HEK293T (cell line): ENCODE measurements around the gene NLN.

ENCODE experiments used
- CTCF ChIA-PET: fragments of 350-600 bp; formaldehyde crosslinking; extraction: SDS; loops from one replicate; lab custom pipeline; 2021; ENCODE audit warnings: antibody characterized with exemption, inconsistent platforms; lab: Yijun Ruan, JAX
- POLR2A ChIA-PET: fragments of 350-600 bp; formaldehyde crosslinking; extraction: SDS; loops from one replicate; lab custom pipeline; 2020; ENCODE audit warnings: antibody characterized with exemption, inconsistent platforms; lab: Yijun Ruan, JAX
- DNase-seq: peaks from one replicate; pipeline ENCODE4 v3.0.0; 2012; ENCODE audit warnings: mixed read lengths; ENCODE audit errors: extremely low spot score
- ARNT ChIP-seq: fragments of 450-650 bp; IDR thresholded peaks from 2 replicates; pipeline ENCODE4 v1.6.1; 2017; ENCODE audit warnings: mild to moderate bottlenecking
- BHLHE40 ChIP-seq: fragments of 450-650 bp; IDR thresholded peaks from 2 replicates; pipeline ENCODE4 v1.6.1; 2016; ENCODE audit warnings: mild to moderate bottlenecking, moderate library complexity, borderline replicate concordance
- CTBP1 ChIP-seq: fragments of 450-650 bp; IDR thresholded peaks from 2 replicates; pipeline ENCODE4 v1.6.1; 2016; ENCODE audit warnings: borderline replicate concordance
- ELF4 ChIP-seq: fragments of 450-650 bp; IDR thresholded peaks from 2 replicates; pipeline ENCODE4 v1.6.1; 2017; ENCODE audit warnings: antibody characterized with exemption
- FOXA1 ChIP-seq: fragments of 450-650 bp; IDR thresholded peaks from 2 replicates; pipeline ENCODE4 v1.6.1; 2016; ENCODE audit warnings: mild to moderate bottlenecking
- FOXK2 ChIP-seq: fragments of 450-650 bp; IDR thresholded peaks from 2 replicates; pipeline ENCODE4 v1.6.1; 2016; ENCODE audit warnings: mild to moderate bottlenecking
- FOXM1 ChIP-seq: fragments of 450-650 bp; IDR thresholded peaks from 2 replicates; pipeline ENCODE4 v1.6.1; 2017; ENCODE audit warnings: mild to moderate bottlenecking, borderline replicate concordance
- HDGF ChIP-seq: fragments of 450-650 bp; IDR thresholded peaks from 2 replicates; pipeline ENCODE4 v1.6.1; 2017; ENCODE audit warnings: antibody characterized with exemption, borderline replicate concordance
- L3MBTL2 ChIP-seq: fragments of 450-650 bp; conservative IDR thresholded peaks from 2 replicates; pipeline ENCODE4 v1.6.1; 2016; ENCODE audit warnings: mild to moderate bottlenecking
- LEF1 ChIP-seq: fragments of 450-650 bp; IDR thresholded peaks from 2 replicates; pipeline ENCODE4 v1.6.1; 2017; ENCODE audit warnings: mild to moderate bottlenecking, borderline replicate concordance
- NFRKB ChIP-seq: fragments of 450-650 bp; IDR thresholded peaks from 2 replicates; pipeline ENCODE4 v1.6.1; 2016; ENCODE audit warnings: mild to moderate bottlenecking, moderate library complexity
- PKNOX1 ChIP-seq: fragments of 450-650 bp; IDR thresholded peaks from 2 replicates; pipeline ENCODE4 v1.6.1; 2016
- SP1 ChIP-seq: fragments of 450-650 bp; IDR thresholded peaks from 2 replicates; pipeline ENCODE4 v1.6.1; 2017
- SUZ12 ChIP-seq: fragments of 450-650 bp; IDR thresholded peaks from 2 replicates; pipeline ENCODE4 v1.6.1; 2016; ENCODE audit warnings: mild to moderate bottlenecking
- TARDBP ChIP-seq: fragments of 450-650 bp; IDR thresholded peaks from 2 replicates; pipeline ENCODE4 v1.6.1; 2016
- ZNF384 ChIP-seq: fragments of 450-650 bp; IDR thresholded peaks from 2 replicates; pipeline ENCODE4 v1.6.1; 2016

NLN gene

DNA sequence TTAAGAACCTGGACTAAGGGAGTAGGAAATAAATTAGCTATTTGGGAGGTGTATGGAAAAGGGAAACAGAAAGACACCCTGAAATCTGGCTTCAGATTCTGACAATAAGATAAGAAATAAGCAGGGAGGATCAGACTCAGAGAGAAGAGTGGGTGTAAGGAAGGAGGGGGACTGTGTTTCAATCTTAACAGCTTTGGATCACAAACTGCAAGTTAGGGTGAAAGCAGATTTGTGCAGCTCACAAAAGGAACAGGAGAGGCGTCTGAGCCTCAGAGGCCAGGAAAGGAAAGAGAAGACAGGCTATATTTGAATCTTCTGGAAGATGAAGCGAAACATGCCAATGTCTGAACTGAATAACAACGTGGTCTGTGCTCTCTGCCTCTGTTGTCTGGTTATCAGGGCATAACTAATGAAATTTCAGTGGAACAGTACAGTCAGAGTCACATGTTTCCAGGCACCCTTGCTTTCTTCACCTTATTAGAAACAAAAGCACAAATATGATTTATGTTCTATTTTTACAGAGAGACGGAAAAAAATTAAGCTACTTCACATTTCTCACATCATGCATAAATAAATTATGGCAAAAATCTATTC, 26.7 kb upstream of the NLN start:
- ChIA-PET POLR2A (no interaction called here), CTCF (no interaction called here)
- DNase-seq: no peak
- no peak for TF ChIP-seq SP1
- TF ChIP-seq HDGF: no peak
- TF ChIP-seq ZNF384: no peak
- TF ChIP-seq FOXK2: no peak
- TF ChIP-seq CTBP1: no peak
- no peak for TF ChIP-seq NFRKB
- TF ChIP-seq LEF1: no peak
- no peak for TF ChIP-seq BHLHE40
- TF ChIP-seq FOXA1: no peak

DNA sequence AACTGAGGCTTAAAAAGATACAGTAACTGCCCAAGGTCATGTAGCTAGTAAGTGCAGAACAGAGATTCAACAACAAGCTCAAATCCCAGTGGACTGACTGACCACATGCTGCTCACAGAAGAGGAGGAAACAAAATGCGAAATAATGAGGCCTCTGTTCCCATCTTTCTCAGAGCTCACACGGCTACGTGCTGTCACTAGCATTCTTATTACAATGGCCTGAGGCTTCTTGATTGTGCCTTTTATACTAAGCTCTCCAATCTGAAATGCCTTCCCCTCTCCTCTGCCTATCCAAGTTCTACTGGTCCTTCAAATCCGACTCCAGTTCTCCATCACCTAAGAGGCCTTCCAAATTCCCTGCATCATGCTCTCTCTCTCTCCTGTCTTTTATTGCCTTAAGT, 26.1 kb upstream of the NLN start:
- DNase-seq: no peak
- TF ChIP-seq ARNT (no peak), PKNOX1 (no peak), CTBP1 (no peak), FOXK2 (no peak), LEF1 (no peak), ELF4 (no peak), NFRKB (no peak), BHLHE40 (no peak), L3MBTL2 (no peak), HDGF (no peak), TARDBP (no peak), FOXA1 (no peak), SP1 (no peak)
- CTCF ChIA-PET: no interaction called here
- POLR2A ChIA-PET: no interaction called here

GRCh38 chr5:65696892-65697291, 25.1 kb upstream of the NLN start:
- ChIA-PET POLR2A (no interaction called here), CTCF (no interaction called here)
- no peak for DNase-seq
- TF ChIP-seq SUZ12: no peak
- TF ChIP-seq PKNOX1: no peak
- no peak for TF ChIP-seq L3MBTL2
- no peak for TF ChIP-seq BHLHE40
- no peak for TF ChIP-seq CTBP1
- no peak for TF ChIP-seq LEF1
- no peak for TF ChIP-seq FOXK2
- TF ChIP-seq NFRKB: no peak

- TF ChIP-seq ELF4: no peak
- TF ChIP-seq LEF1: no peak
- TF ChIP-seq CTBP1: no peak
- no peak for TF ChIP-seq L3MBTL2
- no peak for TF ChIP-seq ARNT
- no peak for TF ChIP-seq FOXA1
- no peak for TF ChIP-seq FOXK2
- TF ChIP-seq TARDBP: no peak
- no peak for TF ChIP-seq SP1
- no peak for TF ChIP-seq BHLHE40
- no peak for TF ChIP-seq NFRKB
- no peak for DNase-seq
- ChIA-PET CTCF (no interaction called here), POLR2A (no interaction called here)
Observed at GRCh38 chr5:65699338-65699737, 22.7 kb upstream of the NLN start.

DNA sequence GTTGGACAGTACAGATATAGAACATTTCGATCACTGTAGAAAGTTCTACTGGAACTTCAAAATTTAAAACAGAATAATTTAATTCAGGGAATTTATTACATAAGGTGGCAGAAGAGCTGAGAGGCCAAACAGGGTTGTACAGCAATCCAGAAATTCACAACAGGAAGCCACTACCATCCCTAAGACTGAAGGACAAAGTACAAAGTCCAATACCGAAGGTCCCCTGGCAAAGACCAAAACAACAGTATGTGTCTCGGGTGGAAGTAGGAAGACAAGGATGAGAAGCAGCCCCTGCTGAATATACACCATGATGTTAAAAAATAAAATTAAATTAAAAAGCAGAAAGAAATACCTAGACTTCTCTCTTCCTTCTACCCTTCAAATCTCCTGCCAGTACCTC, 20.0 kb upstream of the NLN start:
- DNase-seq: no peak
- TF ChIP-seq NFRKB: no peak
- no peak for TF ChIP-seq CTBP1
- no peak for TF ChIP-seq TARDBP
- no peak for TF ChIP-seq ZNF384
- no peak for TF ChIP-seq PKNOX1
- TF ChIP-seq ELF4: no peak
- no peak for TF ChIP-seq FOXK2
- no peak for TF ChIP-seq HDGF
- POLR2A ChIA-PET: no interaction called here
- CTCF ChIA-PET: no interaction called here

DNA sequence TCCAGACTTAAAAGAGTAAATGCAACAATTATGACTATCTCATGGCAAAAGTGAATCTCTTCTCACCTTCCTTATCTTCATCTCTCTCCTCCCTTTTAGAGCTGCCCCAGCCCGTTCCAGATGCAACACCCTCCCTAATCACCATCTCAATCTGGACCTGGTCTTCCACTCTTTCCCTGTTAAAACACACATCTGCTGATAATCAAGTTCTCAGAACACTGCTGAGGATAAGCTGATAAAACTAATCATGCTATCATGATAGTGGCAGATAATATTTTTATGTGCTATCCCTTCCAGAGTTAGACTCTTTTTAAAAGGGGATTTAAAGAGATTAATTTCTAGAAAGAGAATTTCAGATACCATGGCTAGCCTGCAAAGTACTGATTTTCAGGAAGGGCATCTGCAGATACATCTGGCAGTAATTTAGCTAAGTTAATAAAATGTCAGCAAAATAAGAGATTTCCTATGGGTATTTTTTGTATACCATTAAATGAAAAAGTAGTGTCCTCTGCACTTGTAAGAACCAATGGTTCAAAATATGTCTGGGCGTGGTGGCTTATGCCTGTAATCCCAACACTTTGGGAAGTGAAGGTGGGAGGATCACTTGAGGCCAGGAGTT, 17.3 kb upstream of the NLN start:
- CTCF ChIA-PET: no interaction called here
- POLR2A ChIA-PET: no interaction called here
- no peak for DNase-seq
- no peak for TF ChIP-seq NFRKB
- no peak for TF ChIP-seq ZNF384
- TF ChIP-seq CTBP1: no peak
- no peak for TF ChIP-seq BHLHE40
- no peak for TF ChIP-seq HDGF
- TF ChIP-seq LEF1: no peak
- no peak for TF ChIP-seq FOXK2
- no peak for TF ChIP-seq SP1
- TF ChIP-seq ELF4: no peak
- TF ChIP-seq ARNT: no peak
- no peak for TF ChIP-seq TARDBP
- TF ChIP-seq SUZ12: no peak
- TF ChIP-seq FOXM1: no peak
- no peak for TF ChIP-seq PKNOX1
- TF ChIP-seq FOXA1: no peak
- no peak for TF ChIP-seq L3MBTL2
